ENCODE measurements around the gene ADD1. TPM values are rescaled to one million over a fixed set of nuclear protein-coding genes. Genes with fewer than 3 reads are reported as not detected.

The ADD1 gene
- total and polyA plus RNA-seq, 2 of the 13 experiments (the other 11 are each of a cell fraction or from before 2014, with no cell fraction given): 73.9 to 122 TPM

- TF ChIP-seq PCBP1 (IDR thresholded peaks at IDR 0.05; ENCODE audit: borderline replicate concordance, low read depth, low read length): peak; percentile 87; the same call in 1 of the 2 replicates
- TF ChIP-seq GLI4 (CRISPR knock-in tag; IDR thresholded peaks at IDR 0.05; ENCODE audit: borderline replicate concordance): no peak
- TF ChIP-seq SIX1 (CRISPR knock-in tag; IDR thresholded peaks at IDR 0.05; ENCODE audit: borderline replicate concordance): no peak
- peak; percentile 100 for TF ChIP-seq ZSCAN25 (CRISPR knock-in tag; IDR thresholded peaks at IDR 0.05)
- peak; percentile 24 for TF ChIP-seq PTBP1 (IDR thresholded peaks at IDR 0.05; ENCODE audit: low read depth, low read length, poor library complexity, severe bottlenecking)
- TF ChIP-seq ZNF446 (CRISPR knock-in tag; IDR thresholded peaks at IDR 0.05): no peak
- TF ChIP-seq KAT8 (CRISPR knock-in tag; IDR thresholded peaks at IDR 0.05): peak; percentile 82
- TF ChIP-seq MED1 (CRISPR knock-in tag; IDR thresholded peaks at IDR 0.05): peak; percentile 82
- TF ChIP-seq UBTF (CRISPR knock-in tag; IDR thresholded peaks at IDR 0.05): peak; percentile 97
- TF ChIP-seq BRD4 (CRISPR knock-in tag; IDR thresholded peaks at IDR 0.05): peak; percentile 85
- no peak for TF ChIP-seq ELK4 (CRISPR knock-in tag; IDR thresholded peaks at IDR 0.05; ENCODE audit: borderline replicate concordance)
- TF ChIP-seq MEIS1 (CRISPR knock-in tag; IDR thresholded peaks at IDR 0.05; ENCODE audit: borderline replicate concordance): 0 out of 2 replicates have a peak, but pooled peaks have one; percentile 64
- no peak; the same call in 1 of the 2 replicates for TF ChIP-seq ZSCAN12 (CRISPR knock-in tag; IDR thresholded peaks at IDR 0.05)
- peak; percentile 68; the same call in 1 of the 2 replicates for TF ChIP-seq NFKBIZ (CRISPR knock-in tag; IDR thresholded peaks at IDR 0.05)
- TF ChIP-seq ZNF136 (CRISPR knock-in tag; IDR thresholded peaks at IDR 0.05; ENCODE audit: low read depth): peak; percentile 67; the same call in 1 of the 2 replicates
- TF ChIP-seq KMT2B (CRISPR knock-in tag; IDR thresholded peaks at IDR 0.05): peak; percentile 76
- TF ChIP-seq ZNF430 (CRISPR knock-in tag; IDR thresholded peaks at IDR 0.05): 0 out of 2 replicates have a peak, but pooled peaks have one; percentile 80
- TF ChIP-seq POLR2AphosphoS2 (IDR thresholded peaks at IDR 0.05; ENCODE audit: low read depth, low read length): no peak
- peak; percentile 80 for TF ChIP-seq JUN (CRISPR knock-in tag; IDR thresholded peaks at IDR 0.05)
- peak; percentile 12; the same call in 1 of the 2 replicates for TF ChIP-seq PITX1 (CRISPR knock-in tag; IDR thresholded peaks at IDR 0.05)
- TF ChIP-seq MXD4 (CRISPR knock-in tag; IDR thresholded peaks at IDR 0.05): peak; percentile 49; the same call in 1 of the 2 replicates
- TF ChIP-seq ZNF619 (CRISPR knock-in tag; IDR thresholded peaks at IDR 0.05): peak; percentile 86
- TF ChIP-seq DBP (CRISPR knock-in tag; IDR thresholded peaks at IDR 0.05; ENCODE audit: not compliant biosample characterization): no peak
- peak; percentile 23; the same call in 1 of the 2 replicates for TF ChIP-seq ZFP37 (CRISPR knock-in tag; IDR thresholded peaks at IDR 0.05; ENCODE audit: borderline replicate concordance)
- TF ChIP-seq SIN3A (IDR thresholded peaks at IDR 0.05; ENCODE audit: borderline replicate concordance, low read depth, low read length): peak; percentile 31; the same call in 1 of the 2 replicates
- peak; percentile 74 for TF ChIP-seq ASH2L (IDR thresholded peaks at IDR 0.05; ENCODE audit: insufficient read length, low read depth, low read length)
These were observed 42.7 kb upstream of the ADD1 start (continued) for GRCh38 chr4:2800691-2801596.
